Measurements from ENCODE around the gene TMEM132A. TPM values are rescaled to one million over a fixed set of nuclear protein-coding genes. Genes with fewer than 3 reads are reported as not detected.

TMEM132A gene
- total and polyA plus RNA-seq, 9 of the 15 experiments (the other 6 are each of a cell fraction or from before 2014, with no cell fraction given), result 0.04 to 1.1 (median 0.18) TPM; not detected in 4

DNA sequence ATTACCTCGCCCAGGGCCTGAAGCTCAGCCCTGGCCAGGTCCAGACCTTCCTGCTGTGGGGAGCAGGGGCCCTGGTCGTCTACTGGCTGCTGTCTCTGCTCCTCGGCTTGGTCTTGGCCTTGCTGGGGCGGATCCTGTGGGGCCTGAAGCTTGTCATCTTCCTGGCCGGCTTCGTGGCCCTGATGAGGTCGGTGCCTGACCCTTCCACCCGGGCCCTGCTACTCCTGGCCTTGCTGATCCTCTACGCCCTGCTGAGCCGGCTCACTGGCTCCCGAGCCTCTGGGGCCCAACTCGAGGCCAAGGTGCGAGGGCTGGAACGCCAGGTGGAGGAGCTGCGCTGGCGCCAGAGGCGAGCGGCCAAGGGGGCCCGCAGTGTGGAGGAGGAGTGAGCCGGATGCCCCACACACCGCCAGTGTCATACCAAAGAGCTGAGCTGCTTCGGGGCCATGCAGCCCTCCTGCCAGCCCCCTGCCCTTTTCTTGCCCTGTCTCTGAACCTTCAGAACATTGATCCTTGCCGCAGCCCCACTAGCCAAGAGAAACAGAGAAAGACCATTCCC lies 2.4 kb upstream of the TMEM132A start:
- no peak for ATAC-seq
- no peaks in the 10 kb centered on the region for H3K9me1 ChIP-seq (ENCODE audit: control insufficient read depth, insufficient read depth, low read length)
- no peak overlapping the region for H3K4me3 ChIP-seq
- FAIRE-seq, result no peak
- in situ Hi-C loops (cut with MboI), result no loop called here
- no peak overlapping the region for H3K27ac ChIP-seq (ENCODE audit: extremely low read depth, low read depth, low read length)
- peaks cover 23% of the 10 kb centered on the region; the same call in 2 of the 3 replicates for H3K79me2 ChIP-seq (ENCODE audit: control insufficient read depth, insufficient read depth, low read length)
- H3K4me2 ChIP-seq (ENCODE audit: insufficient read depth, low read length), result no peak overlapping the region
- CTCF ChIA-PET (ENCODE audit: low intra/inter-chr PET ratio), result no interaction called here
- peaks cover 5% of the 10 kb centered on the region; the same call in 1 of the 2 replicates for H4K20me1 ChIP-seq (replicated peaks; ENCODE audit: control insufficient read depth, insufficient read depth, low read length)
- H3K27me3 ChIP-seq (ENCODE audit: control insufficient read depth in 2 of 2, insufficient read depth in 2 of 2, low read length in 2 of 2), result peaks cover 22 to 25% of the 10 kb centered on the region in 2 experiments
- intact Hi-C loops (cut with micrococcal nuclease), result no loop called here
- no peaks in the 10 kb centered on the region for H3K9me3 ChIP-seq (replicated peaks; ENCODE audit: control insufficient read depth, insufficient read depth, low read depth, low read length)
- POLR2A ChIA-PET, result interaction anchor here (1.5 kb wide), 1 partner anchor 8 kb away, joined by 5 read pairs; the partner anchor contains the start of gene TMEM109
- WGBS (ENCODE audit: insufficient coverage, low coverage, missing lambda C conversion rate), result 85% methylated on average over 20 of the region's 23 CpGs
- H2AFZ ChIP-seq (ENCODE audit: low read depth, low read length), result no peak overlapping the region
- H3K4me1 ChIP-seq (replicated peaks in 1 of 2; ENCODE audit: control insufficient read depth in 2 of 2, insufficient read depth in 2 of 2, low read length in 2 of 2), result peaks cover 7 to 22% of the 10 kb centered on the region in 2 experiments; a peak in 4 of 5 replicates
- DNase-seq (ENCODE audit: extremely low read depth in 1 of 4, low spot score in 3 of 4), result no peak
- peaks cover 48% of the 10 kb centered on the region for H3K36me3 ChIP-seq (ENCODE audit: control insufficient read depth, insufficient read depth, low read length)
- H3K9ac ChIP-seq (ENCODE audit: insufficient read depth in 1 of 2, low read depth in 2 of 2, low read length in 2 of 2), result no peak overlapping the region
- no TSS peak for BruUV-seq (replicated peaks)
- TF ChIP-seq E2F6 (IDR thresholded peaks at IDR 0.05; ENCODE audit: borderline replicate concordance in 1 of 2, extremely low read depth in 1 of 2, insufficient read depth in 1 of 2, insufficient read length in 1 of 2, low read depth in 1 of 2, low read length in 1 of 2, poor library complexity in 1 of 2, severe bottlenecking in 1 of 2) (no peak), ARNT (IDR thresholded peaks at IDR 0.05) (no peak), POLR2G (IDR thresholded peaks at IDR 0.05; ENCODE audit: low read depth, low read length) (0 out of 2 replicates have a peak, but pooled peaks have one; percentile 27)
